T-helper 2 cell (primary cell): ENCODE results near the gene SOD3.

Source experiments
- DNase-seq, 5 experiments: peaks; one replicate each; pipeline versions ENCODE4 v3.0.0 to v3.0.0-alpha.2; 2012 to 2022

The SOD3 gene

DNA sequence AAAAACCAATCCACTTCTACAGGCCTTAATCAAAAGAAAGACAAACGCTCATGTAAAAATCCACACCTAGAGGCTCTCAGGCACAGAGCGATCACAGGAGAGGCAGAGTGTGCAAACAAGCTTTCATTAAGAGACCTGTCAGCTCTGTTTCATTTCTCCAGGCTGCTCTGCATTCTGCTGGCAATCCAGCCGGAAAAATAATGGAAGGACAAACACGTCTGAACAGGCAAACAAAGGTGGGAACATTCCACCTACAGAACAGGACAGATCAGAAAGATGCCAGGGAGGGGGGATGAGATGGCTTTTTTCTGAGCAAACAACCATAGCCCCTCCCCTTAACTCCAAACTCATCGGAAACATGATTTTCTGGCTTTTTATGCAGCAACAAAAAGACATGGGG, 9.7 kb downstream of the SOD3 start:
- DNase-seq = no peak

DNA sequence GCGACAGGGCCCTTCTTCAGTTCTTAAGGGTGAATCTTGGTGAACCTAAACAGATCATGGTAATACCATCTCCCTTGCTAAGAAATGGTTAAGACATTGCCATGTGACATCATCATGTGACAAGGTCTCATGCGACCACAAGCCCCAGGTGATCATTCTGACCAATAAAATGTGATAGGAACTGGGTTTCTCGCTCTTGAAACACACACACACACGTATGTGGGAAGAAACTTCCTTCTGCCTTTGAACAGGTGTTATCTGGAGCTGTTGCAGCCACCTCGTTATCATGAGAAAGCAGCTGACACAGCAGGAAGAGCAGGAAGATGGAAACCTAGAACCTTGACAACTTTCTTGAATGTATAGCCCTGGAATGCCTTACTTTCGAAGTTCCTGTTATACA, 10.2 kb downstream of the SOD3 start:
- DNase-seq = peak in 1 of 5 experiments; percentile 4

DNA sequence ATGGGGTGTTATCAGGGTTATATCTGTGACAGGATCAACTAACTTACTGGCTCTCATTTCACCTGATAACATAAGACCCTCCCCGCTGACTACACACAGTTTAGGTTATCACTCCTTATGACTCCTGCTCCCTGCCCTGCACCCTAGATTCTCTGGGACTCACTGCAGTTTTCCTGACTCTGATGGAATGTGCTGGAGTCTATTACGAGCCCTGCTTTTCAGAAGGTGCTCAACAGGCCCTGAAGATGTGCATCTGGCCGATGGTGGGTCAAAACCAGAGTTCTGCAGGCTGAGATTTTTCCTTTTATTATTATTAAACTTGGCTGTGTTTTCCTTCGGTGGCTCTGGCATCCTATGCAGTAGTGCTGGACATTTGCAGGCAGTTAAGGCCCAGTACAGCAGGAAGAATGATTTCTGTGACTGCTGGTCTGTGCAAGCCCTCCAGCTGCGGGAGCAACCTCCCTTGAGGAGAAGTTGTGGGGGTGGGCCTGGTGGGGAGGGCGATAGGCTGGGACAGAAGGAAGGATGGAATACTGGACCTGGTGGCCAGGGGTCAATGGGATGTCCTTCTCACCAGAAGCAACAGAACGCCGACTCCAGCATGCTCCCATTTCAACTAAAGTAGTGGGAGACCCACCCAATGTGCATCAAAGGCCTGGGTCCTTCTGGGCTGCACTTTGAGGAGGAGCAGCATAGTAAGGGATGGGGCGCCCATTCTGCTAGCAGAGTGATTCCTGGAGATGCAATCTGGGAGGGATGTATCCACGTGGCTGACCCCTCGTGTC, 11.0 kb downstream of the SOD3 start:
- no peak for DNase-seq

DNA sequence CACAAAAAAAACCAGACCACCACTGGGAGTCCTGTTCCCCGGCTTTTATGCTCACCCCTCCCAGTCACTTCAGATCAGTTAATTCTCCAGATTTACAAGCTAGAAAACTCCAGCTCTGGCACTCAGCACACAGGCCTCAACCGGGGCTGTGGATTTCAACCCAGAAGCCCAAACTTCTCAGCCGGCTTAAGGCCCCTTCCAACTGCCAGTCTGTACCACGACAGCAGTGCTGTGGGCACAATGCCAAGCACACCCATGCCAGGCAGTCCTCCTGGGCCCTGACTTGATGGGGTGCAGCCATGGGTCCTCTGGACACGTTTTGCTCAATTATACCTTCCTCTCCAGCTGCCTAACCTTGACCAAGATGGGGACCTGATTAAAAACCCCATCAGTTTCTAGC, 12.2 kb downstream of the SOD3 start:
- DNase-seq = no peak

DNA sequence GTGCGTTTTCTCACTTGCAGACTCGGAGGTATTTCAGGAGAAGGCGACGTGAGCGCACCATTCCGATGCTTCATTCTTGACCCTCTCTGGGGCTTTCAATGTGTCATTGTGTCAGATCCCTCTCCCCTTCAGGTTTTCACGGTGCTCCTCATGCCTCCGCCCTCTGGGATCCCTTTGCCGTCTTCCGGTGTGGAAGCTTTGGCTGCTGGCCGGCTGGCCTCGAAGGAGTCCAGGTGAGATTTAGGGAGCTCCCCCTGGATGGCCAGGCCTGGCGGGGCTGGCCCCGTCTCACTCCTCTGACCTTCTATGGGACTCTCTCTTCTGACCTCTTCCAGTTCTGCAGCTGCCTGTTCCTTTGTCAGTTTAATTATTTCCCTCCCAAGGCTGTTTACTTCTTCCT, 12.9 kb downstream of the SOD3 start:
- no peak for DNase-seq

DNA sequence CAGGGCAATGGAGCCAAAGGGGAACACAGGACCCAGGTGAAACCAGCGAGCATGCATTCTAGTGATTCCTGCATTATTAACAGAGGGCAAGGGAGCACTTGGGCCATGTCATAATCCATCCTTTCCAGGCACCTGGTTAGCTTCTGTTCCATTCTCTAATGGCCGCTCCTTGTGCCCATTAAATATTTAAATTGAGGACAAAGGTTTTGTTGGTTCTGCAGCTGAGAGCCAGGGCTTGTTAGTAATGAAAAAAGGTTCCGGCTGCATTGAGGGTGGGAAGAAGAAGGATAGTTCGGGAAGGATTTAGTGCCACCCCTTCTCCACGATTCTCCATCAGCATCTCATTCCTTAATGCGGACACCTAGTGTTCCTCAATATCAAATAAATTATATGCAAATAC, 13.6 kb downstream of the SOD3 start:
- DNase-seq = no peak

DNA sequence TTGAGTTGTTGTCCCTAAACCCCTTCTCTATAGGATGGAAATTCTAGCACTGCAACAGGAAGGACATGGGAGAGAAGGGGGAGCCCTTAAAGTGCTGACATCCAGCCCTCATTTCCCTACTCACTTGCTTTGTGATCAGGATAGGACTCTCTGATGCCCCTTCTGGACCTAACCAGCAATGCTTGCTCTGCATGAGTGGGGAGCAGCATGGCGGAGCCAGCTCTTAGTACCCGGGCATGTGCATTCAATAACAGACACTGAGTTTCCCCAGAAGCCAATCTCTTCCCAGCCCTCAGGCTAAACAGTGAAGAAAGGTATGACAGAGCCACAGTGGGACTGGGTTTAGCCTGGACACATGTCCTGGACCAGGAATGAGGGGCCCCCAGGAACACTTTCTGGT, 14.0 kb downstream of the SOD3 start:
- no peak for DNase-seq

DNA sequence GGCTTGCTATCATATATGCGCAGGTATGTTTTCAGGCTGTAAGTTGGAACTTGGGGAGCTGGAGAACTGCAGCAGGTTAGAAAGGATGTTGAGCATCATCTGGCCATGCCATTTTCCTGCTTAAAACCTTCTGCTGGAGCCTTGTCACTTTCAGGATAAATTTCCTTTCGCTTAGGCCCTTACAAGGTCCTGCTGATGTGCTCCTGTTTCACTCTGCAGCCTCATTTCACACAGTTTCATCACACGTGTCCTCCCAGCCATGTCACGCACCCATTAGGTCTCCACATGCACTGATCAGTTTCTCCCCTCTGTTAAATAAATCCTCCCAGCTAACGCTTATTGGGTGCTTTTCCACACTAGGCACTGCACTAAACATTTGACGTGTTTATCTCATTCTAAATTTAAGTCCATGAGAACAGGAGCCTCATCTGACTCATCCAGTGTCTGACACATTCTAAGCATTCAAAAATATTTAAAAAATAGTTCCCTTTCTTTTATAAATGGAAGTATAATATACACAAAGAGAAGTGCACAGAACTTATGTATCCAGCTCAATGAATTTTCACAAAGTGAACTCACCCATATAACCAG, 14.5 kb downstream of the SOD3 start:
- DNase-seq = no peak

DNA sequence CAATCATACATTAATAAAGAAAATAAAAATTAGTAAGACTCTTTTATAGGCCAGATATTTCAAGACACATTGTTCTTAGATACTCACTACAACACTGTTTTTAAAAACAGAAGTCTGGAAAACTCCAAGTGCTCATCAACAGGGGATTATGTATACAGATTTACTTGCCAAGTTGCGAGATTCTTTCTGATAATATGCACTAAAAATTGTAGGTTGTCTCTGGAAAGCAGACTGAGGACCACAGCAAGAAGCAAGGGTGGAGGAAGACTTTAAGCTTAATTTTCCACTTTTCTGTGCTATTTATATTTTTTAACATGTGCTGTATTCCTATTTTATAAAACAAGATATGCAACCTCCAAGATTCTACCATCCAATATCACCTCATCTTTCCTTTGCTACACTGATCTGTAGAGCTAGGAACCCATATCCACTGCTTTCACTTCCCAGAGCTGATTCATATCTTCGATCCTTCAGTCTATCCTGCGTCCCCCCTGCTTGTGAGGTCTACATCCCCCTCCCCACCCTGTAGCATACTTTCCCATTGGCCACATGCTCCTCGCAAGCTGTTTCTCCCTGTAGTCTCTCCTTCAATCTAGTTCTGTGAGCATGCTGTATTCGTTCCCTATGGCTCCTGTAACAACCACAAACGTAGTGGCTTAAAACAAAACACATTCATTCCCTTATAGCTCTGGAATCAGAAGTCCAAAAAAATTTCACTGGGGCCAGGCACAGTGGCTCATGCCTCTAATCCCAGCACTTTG, 15.7 kb downstream of the SOD3 start:
- DNase-seq = no peak

DNA sequence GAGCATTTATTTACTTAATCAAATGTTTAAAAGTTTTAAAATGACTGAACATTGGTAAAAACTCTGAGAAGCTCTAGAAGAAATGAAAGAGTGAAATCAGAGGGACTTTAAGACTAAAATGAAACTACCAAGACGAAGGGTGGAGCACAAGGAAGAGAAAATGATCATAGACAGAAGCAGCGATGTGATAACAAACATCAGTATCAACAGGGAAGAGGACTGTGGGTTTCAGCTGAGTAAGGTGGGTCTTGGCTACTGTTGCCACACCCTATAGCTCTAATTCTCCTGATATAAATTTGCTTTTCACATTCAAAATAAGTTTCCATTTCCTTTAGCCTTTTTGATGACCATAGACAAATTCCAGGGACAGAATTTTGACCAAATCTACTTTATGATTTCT, 18.4 kb downstream of the SOD3 start:
- DNase-seq = no peak

DNA sequence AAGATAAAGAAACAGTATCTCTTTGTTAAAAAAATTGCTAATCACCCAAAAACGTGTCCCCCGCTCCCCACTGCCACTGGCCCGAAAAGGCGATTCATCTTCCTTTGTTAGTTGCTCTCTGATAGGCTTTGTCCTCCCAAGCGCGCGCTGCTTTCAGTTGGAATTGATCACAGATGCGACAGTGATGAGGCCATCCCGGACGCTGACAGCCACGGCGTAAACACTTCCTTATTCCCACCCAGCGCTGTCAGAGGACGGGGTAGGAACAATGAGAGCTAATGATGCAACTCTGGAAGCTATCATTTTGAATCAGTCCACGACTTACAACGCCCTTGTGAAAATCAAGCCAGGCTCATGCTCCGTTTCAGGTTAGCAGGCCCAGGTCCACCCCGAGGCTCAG, 21.4 kb downstream of the SOD3 start:
- DNase-seq = no peak

DNA sequence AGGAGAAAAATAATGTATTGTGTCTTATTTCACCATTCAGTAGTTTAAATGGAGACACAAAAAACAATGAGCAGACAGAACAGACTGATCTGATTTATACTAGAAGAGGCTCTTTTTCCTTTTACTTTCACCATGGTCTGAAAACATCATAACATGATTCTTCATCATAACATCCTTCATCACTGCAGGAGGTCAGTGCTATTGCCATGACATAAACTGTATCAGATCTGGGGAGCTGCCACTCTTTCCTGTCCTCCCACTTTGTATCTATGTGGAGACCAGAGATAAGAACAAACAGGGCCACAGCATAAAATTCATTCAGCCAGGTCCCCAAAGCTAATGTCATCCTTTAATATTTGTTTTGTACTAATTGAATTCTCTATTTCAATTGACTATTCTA, 25.2 kb downstream of the SOD3 start:
- DNase-seq = no peak

DNA sequence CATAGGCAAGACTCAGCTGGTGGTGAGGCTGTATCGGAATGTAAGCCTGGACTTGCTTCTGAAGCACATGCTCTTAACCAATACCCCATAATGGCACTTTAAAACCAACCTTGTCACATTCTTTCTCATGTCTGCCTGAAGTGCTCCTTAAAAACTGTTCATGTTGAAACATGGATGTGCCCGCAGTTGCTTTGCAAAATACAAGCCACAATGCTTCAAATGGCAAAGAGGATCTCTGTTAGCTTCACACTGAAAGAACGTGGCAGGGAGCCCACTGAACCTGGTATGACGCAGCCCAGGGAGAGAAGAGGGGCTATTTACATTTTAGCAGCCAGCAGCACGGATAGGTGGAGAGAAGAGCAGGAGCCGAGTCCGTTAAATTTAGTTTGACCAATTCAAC, 29.3 kb downstream of the SOD3 start:
- DNase-seq = no peak

DNA sequence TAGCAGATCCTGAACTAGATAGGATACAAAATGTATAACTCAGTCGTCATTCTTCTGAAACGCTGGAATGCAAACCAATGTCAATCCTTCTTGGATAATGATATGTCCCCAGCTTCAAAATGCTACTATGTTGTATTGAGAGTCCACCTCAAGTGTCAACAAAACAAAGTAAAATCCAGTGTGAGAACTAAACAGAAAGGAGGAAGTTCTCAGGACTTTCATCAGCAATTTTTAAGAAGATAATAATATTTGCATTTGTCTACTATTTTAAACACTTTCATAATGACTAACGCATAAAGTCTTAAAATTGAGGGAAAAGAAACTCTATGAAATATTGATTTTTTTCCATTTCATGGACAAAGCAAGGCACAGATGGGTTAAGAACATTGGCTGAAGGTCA, 36.3 kb downstream of the SOD3 start:
- no peak for DNase-seq

DNA sequence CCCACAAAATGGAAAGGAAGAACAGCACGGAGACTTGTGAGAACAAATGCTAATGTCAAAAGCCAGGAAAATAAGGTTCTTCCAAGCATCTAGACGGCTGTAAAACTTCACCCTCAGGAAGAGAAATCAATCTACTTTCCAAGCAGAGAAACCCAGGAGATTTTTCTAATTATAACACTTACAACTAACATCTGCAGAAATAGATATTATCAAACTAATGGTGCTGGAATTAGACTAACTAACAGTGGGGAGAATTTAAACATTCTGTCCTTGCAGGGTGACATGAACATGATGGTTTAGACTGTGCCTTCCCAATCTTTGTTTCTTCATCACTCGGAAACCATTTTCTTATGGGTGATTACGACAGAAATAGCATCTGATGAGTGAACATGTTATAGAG, 40.3 kb downstream of the SOD3 start:
- DNase-seq = no peak

DNA sequence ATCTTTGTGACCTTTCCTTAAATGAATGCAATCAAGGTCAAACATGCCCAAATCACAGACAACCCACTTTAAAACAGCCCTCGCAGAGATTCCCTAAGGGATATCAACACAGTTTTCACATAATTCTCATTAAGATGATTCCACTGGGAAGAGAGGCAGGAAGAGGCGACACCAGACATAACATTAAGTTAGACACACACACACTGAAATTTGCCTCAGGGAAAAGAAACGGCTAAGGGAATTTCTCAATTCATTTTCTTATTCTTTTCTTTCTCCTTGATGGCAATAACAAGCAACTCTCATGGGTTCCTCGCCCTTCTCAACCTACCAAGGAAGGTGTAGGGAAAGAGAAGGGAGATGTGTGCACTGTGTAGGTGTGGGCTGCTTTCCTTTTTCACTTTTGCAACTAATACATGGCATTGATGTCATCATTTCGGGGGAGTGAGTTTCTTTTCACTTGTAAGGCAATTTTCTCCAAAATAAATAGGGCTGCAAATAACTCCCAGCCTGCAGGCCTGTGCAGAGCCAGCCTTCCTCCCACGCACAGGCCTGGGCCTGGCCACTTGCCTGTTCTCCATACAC, 41.4 kb downstream of the SOD3 start:
- DNase-seq = no peak

DNA sequence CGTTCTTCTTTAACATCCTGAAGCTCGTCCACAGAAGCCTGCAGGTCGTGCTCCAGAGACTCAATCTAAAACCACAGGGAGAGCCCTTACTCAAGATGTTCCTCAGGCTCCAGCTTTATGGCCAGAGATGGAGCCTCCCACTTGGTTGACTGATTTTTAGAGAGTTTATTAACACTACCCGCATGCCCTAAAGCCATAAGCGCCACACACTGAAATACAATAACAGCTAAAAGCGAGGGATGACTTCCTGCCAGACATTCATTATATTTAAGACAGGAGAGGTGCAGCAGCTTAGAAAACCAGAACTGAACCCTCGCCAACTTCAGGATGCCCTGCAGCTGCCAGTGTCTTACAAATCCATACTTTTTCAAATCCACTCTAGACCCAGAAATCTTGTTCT, 42.0 kb downstream of the SOD3 start:
- DNase-seq = no peak

DNA sequence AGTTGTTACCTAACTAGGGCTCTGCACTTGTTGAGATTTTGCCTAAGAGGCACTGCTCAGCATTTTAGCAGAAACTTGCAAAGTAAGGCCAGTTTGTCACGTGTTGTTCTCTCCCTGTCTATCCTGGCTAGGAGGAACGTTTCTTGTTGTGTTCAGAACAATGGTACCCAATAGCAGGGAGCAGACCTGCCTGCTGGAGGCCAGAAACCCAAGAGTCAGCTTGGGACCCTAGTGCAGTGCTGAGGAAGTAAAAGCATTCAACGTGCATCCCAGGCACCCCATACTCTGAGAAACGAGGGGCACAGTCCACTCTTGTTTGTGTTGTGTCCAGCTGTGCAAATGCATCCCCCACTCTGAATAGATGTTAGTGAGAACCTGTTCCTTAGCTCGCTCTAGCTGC, 42.4 kb downstream of the SOD3 start:
- DNase-seq = no peak

DNA sequence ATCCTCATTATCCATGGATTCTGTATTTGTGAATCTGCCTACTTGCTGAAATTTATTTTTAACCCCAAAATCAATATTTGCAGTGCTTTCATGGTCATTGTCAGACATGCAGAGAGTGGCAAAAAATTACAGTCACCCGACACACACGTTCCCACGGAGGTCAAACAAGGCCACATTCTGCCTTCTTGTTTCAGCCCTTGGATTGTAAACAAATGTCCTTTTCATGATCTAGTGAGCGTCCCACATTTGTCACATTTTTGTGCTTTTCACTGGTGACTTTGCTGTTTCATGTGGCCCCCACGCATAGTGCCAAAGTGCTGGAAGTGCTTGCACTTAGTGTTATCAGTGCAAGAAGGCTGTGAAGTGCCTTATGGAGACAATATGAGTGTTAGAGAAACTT, 45.0 kb downstream of the SOD3 start:
- DNase-seq = no peak

DNA sequence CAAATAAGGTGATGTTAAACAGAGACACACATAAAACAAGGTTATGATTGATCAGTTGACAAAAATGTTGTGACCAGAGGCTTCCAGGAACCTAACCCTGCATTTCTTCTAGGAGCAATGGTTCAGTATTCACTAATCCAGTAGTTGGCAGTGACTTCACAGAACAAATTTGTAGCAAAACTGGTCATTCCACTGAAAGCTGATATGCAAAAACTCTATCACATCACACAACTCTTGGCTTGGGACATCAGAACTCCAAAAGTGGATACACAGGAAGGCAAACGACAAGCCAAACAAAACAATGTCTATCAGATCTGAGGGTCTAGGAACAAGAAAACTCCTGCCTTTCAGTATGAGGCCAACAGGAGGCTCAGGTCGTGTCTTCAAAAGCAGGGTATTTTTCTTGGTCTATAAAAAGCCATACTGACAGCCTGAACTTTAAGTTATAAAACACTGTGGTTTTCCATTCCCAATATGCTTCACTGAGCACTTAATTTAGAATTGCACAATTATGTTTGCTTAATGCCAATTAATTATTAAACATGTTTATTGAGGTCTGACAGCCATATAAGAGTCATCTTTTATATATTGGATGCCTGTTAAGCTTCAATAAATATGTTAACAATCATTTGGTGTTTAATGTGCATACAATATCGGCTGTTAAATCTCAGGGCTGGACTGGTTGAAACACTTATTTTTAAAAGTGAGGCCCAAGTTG, 45.6 kb downstream of the SOD3 start:
- no peak for DNase-seq

DNA sequence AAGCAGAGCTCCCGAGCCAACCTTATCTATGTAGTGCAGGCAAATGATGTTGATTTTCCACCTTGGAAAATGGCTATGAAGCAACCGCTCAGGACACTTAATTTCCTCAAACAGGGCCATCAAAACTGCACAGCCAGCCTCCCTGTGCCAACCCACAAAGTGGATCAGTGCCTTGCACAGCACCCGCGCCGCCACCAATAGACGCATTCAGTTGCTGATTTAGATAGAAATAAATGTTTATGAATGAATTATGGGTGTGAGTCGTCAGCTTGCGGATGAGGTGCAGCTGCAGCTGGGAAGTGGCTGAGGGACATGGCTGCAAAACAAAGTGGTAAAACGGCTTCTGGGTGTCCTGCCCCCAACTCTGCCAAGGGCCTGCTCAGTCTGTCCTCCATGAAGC, 47.0 kb downstream of the SOD3 start:
- DNase-seq = no peak

DNA sequence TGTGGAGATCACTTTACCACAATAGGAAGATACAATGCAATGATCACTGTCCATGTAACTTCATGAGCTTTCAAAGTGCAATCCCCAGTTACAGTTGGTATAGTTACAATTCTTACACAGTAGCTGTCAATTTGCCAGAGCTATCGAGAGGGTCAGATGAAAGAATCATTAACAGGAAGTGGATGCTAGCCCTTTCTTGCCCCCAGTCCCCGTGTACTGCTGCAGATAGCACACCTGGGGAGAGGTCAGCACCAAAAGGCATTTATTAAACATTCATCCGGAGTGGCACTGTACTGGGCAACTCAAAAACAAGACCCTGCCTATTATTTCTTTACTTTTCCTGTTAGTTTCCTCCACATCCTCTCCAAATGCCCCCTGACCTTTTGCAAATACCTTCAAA, 47.7 kb downstream of the SOD3 start:
- no peak for DNase-seq

DNA sequence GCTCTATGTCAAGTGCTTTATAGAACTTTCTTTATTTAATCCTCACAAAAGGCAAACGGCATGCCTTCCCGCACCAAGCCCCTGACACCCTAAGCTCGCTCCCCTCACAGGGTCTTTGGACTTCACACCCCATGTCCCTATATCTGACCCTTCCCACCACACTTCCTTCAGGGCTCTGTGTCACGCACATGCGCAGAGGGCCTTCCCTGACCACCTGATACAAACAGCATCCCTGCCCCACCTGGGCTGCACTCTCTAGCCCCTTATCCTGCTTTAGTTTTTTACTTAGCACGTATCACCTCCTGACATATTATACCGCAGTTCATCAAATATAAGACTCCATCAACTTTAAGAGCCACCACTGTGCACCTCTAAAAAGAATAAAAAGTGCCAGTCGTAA, 49.8 kb downstream of the SOD3 start:
- no peak for DNase-seq
